Measurements from ENCODE around the gene PLCL1.

The PLCL1 gene

GRCh38 chr2:197804049-197804757 lies at the start of gene PLCL1:
PLCL1 (plus strand) TSS chr2:197804593.
- DNase-seq, result peak; percentile 89

GRCh38 chr2:197759013-197759412 lies 45.4 kb upstream of the PLCL1 start:
- no peak for DNase-seq

- DNase-seq, result no peak
These were observed 44.6 kb upstream of the PLCL1 start for GRCh38 chr2:197759625-197760292.

- no peak for DNase-seq
These were observed 44.1 kb upstream of the PLCL1 start for GRCh38 chr2:197760293-197760657.

GRCh38 chr2:197777823-197778407 lies 26.5 kb upstream of the PLCL1 start:
- peak; percentile 22 for DNase-seq

- DNase-seq, result no peak
These were observed 25.1 kb upstream of the PLCL1 start for GRCh38 chr2:197779261-197779660.

- no peak for DNase-seq
These were observed 22.3 kb upstream of the PLCL1 start for GRCh38 chr2:197782126-197782525.

- DNase-seq, result no peak
These were observed 19.1 kb upstream of the PLCL1 start, which contains the start of gene BOLL for GRCh38 chr2:197784956-197785941. BOLL (minus strand) TSS chr2:197785319; CDS start chr2:197781850, 3,469 bp downstream.

GRCh38 chr2:197786010-197786877 lies 18.1 kb upstream of the PLCL1 start:
- no peak for DNase-seq

GRCh38 chr2:197793456-197793855 lies 10.9 kb upstream of the PLCL1 start:
- DNase-seq, result no peak

- DNase-seq, result no peak
These were observed 9.1 kb upstream of the PLCL1 start for GRCh38 chr2:197795277-197795676.

GRCh38 chr2:197798187-197798586 lies 6.2 kb upstream of the PLCL1 start:
- no peak for DNase-seq

GRCh38 chr2:197799068-197799467 lies 5.3 kb upstream of the PLCL1 start:
- DNase-seq, result no peak

- DNase-seq, result no peak
These were observed 4.3 kb upstream of the PLCL1 start for GRCh38 chr2:197800091-197800490.

- no peak for DNase-seq
These were observed 3.4 kb upstream of the PLCL1 start for GRCh38 chr2:197801033-197801432.

GRCh38 chr2:197803033-197803444 lies 1.4 kb upstream of the PLCL1 start:
- DNase-seq, result peak; percentile 46

- DNase-seq, result peak; percentile 45
These were observed 643 bp downstream of the PLCL1 start for GRCh38 chr2:197804758-197805714.

GRCh38 chr2:197805715-197806633 lies 1.6 kb downstream of the PLCL1 start:
- no peak for DNase-seq

GRCh38 chr2:197809064-197809463 lies 4.7 kb downstream of the PLCL1 start:
- no peak for DNase-seq

GRCh38 chr2:197810016-197810415 lies 5.6 kb downstream of the PLCL1 start:
- DNase-seq, result no peak

Measured in NCI-H1105 treated with DMSO at 0.1 percent for 48 hours (cell line).